HepG2 (cell line): ENCODE results near the gene ABHD3. TPM values are rescaled to one million over a fixed set of nuclear protein-coding genes. Genes with fewer than 3 reads are reported as not detected.

Experiments used
- ATM ChIP-seq: fragments of 450-650 bp; IDR thresholded peaks from 2 replicates; pipeline ENCODE4 v1.7.1; 2017; ENCODE audit warnings: mild to moderate bottlenecking, borderline replicate concordance
- E2F5 ChIP-seq: sonication (generic); formaldehyde crosslinking; conservative IDR thresholded peaks from 2 replicates; pipeline ENCODE4 v1.4.0; 2020; ENCODE audit warnings: missing genetic modification reagents
- ELF1 ChIP-seq: sonication (generic); formaldehyde crosslinking; IDR thresholded peaks from 2 replicates; pipeline ENCODE4 v1.4.0; 2020; ENCODE audit warnings: missing genetic modification reagents
- FOXO1 ChIP-seq: sonication (generic); formaldehyde crosslinking; IDR thresholded peaks from 2 replicates; pipeline ENCODE4 v1.4.0; 2020; ENCODE audit warnings: missing genetic modification reagents
- KDM5A ChIP-seq: fragments of 200-600 bp; sonication (generic); IDR thresholded peaks from 2 replicates; pipeline ENCODE4 v1.7.0; 2018; ENCODE audit warnings: antibody characterized with exemption, mild to moderate bottlenecking, low read length, borderline replicate concordance
- KDM6A ChIP-seq: IDR thresholded peaks from 2 replicates; pipeline ENCODE4 v1.6.1; 2016; ENCODE audit warnings: low read depth
- KMT2B ChIP-seq: IDR thresholded peaks from 2 replicates; pipeline ENCODE4 v1.6.1; 2016; ENCODE audit warnings: missing genetic modification reagents, missing compliant biosample characterization
- MEF2D ChIP-seq: sonication (generic); formaldehyde crosslinking; IDR thresholded peaks from 2 replicates; pipeline ENCODE4 v1.5.1; 2020; ENCODE audit warnings: mild to moderate bottlenecking, missing genetic modification reagents
- NFYC ChIP-seq: IDR thresholded peaks from 2 replicates; pipeline ENCODE4 v1.6.1; 2016; ENCODE audit warnings: missing genetic modification reagents, missing compliant biosample characterization
- SNAI1 ChIP-seq: sonication (generic); formaldehyde crosslinking; IDR thresholded peaks from 2 replicates; pipeline ENCODE4 v1.5.0; 2020; ENCODE audit warnings: mild to moderate bottlenecking, missing genetic modification reagents, borderline replicate concordance
- TBX2 ChIP-seq: sonication (generic); formaldehyde crosslinking; IDR thresholded peaks from 2 replicates; pipeline ENCODE4 v1.5.0; 2020; ENCODE audit warnings: missing genetic modification reagents, mild to moderate bottlenecking, borderline replicate concordance
- ZBTB38 ChIP-seq: sonication (generic); formaldehyde crosslinking; IDR thresholded peaks from 2 replicates; pipeline ENCODE4 v1.5.1; 2020; ENCODE audit warnings: mild to moderate bottlenecking, missing genetic modification reagents
- ZMYM4 ChIP-seq: sonication (generic); formaldehyde crosslinking; IDR thresholded peaks from 2 replicates; pipeline ENCODE4 v1.8.1; 2023; ENCODE audit warnings: mild to moderate bottlenecking, missing genetic modification reagents
- ZNF225 ChIP-seq: sonication (generic); formaldehyde crosslinking; IDR thresholded peaks from 2 replicates; pipeline ENCODE4 v1.4.0; 2020; ENCODE audit warnings: mild to moderate bottlenecking, missing genetic modification reagents
- ZNF235 ChIP-seq: sonication (generic); formaldehyde crosslinking; IDR thresholded peaks from 2 replicates; pipeline ENCODE4 v1.8.1; 2023; ENCODE audit warnings: mild to moderate bottlenecking, missing genetic modification reagents, borderline replicate concordance
- ZNF24 ChIP-seq: fragments of 450-650 bp; IDR thresholded peaks from 2 replicates; pipeline ENCODE4 v1.6.1; 2017; ENCODE audit warnings: antibody characterized with exemption, mild to moderate bottlenecking
- ZNF337 ChIP-seq: sonication (generic); formaldehyde crosslinking; IDR thresholded peaks from 2 replicates; pipeline ENCODE4 v1.5.1; 2020; ENCODE audit warnings: missing genetic modification reagents, low read depth, mild to moderate bottlenecking, borderline replicate concordance
- ZNF530 ChIP-seq: sonication (generic); formaldehyde crosslinking; IDR thresholded peaks from 2 replicates; pipeline ENCODE4 v1.5.0; 2020; ENCODE audit warnings: low read depth, mild to moderate bottlenecking, missing genetic modification reagents
- ZNF761 ChIP-seq: sonication (generic); formaldehyde crosslinking; conservative IDR thresholded peaks from 2 replicates; pipeline ENCODE4 v1.4.0; 2020; ENCODE audit warnings: mild to moderate bottlenecking, missing genetic modification reagents
- polyA plus RNA-seq, 8 experiments: library from polyadenylated mRNA; depleted of rRNA in 3 of 8; stranded (reverse) in 7 of 8; unstranded in 1 of 8; fragments of >200 nt; fragmentation: Illumina TruSeq in 4 of 8; extraction: Trizol in 4 of 8; gene quantifications; 2 replicates each; pipeline versions ENCODE4 v1.2.1 to v1.2.3, GENCODE V29; 2011 to 2016; ENCODE audit warnings: low read depth in 4 of 8, missing spikeins in 1 of 8, mixed read lengths in 1 of 8; ENCODE audit not compliant: insufficient read depth in 1 of 8
- total RNA-seq, 5 experiments: library from RNA; depleted of rRNA; stranded (reverse); fragments of >200 nt; fragmentation: Illumina TruSeq; extraction: Trizol; gene quantifications; 2 replicates each; pipeline ENCODE4 v1.2.3, GENCODE V29; 2016; ENCODE audit warnings: low read depth in 1 of 5
- TF ChIP-seq, protein P1 (sequence below): sonication (generic); formaldehyde crosslinking; IDR thresholded peaks from 2 replicates; pipeline ENCODE4 v1.4.0; 2020; ENCODE audit warnings: missing genetic modification reagents
- TF ChIP-seq, protein P2 (sequence below): sonication (generic); formaldehyde crosslinking; IDR thresholded peaks from 2 replicates; pipeline ENCODE4 v1.4.0; 2020; ENCODE audit warnings: missing genetic modification reagents, borderline replicate concordance

The ABHD3 gene
- total and polyA plus RNA-seq, 2 of the 13 experiments (the other 11 are each of a cell fraction or from before 2014, with no cell fraction given) = 32.1 to 40.2 TPM

GRCh38 chr18:21612125-21613039, 92.2 kb downstream of the ABHD3 start, which contains the start of gene SNRPD1 (continued):
- TF ChIP-seq, protein P1, sequence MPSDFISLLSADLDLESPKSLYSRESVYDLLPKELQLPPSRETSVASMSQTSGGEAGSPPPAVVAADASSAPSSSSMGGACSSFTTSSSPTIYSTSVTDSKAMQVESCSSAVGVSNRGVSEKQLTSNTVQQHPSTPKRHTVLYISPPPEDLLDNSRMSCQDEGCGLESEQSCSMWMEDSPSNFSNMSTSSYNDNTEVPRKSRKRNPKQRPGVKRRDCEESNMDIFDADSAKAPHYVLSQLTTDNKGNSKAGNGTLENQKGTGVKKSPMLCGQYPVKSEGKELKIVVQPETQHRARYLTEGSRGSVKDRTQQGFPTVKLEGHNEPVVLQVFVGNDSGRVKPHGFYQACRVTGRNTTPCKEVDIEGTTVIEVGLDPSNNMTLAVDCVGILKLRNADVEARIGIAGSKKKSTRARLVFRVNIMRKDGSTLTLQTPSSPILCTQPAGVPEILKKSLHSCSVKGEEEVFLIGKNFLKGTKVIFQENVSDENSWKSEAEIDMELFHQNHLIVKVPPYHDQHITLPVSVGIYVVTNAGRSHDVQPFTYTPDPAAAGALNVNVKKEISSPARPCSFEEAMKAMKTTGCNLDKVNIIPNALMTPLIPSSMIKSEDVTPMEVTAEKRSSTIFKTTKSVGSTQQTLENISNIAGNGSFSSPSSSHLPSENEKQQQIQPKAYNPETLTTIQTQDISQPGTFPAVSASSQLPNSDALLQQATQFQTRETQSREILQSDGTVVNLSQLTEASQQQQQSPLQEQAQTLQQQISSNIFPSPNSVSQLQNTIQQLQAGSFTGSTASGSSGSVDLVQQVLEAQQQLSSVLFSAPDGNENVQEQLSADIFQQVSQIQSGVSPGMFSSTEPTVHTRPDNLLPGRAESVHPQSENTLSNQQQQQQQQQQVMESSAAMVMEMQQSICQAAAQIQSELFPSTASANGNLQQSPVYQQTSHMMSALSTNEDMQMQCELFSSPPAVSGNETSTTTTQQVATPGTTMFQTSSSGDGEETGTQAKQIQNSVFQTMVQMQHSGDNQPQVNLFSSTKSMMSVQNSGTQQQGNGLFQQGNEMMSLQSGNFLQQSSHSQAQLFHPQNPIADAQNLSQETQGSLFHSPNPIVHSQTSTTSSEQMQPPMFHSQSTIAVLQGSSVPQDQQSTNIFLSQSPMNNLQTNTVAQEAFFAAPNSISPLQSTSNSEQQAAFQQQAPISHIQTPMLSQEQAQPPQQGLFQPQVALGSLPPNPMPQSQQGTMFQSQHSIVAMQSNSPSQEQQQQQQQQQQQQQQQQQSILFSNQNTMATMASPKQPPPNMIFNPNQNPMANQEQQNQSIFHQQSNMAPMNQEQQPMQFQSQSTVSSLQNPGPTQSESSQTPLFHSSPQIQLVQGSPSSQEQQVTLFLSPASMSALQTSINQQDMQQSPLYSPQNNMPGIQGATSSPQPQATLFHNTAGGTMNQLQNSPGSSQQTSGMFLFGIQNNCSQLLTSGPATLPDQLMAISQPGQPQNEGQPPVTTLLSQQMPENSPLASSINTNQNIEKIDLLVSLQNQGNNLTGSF (CRISPR knock-in tag) = peak; percentile 97
- TF ChIP-seq ZNF235 (CRISPR knock-in tag) = peak; percentile 58; the same call in 1 of the 2 replicates
- TF ChIP-seq KDM5A = peak; percentile 68
- TF ChIP-seq NFYC (CRISPR knock-in tag) = peak; percentile 40; the same call in 1 of the 2 replicates
- no peak for TF ChIP-seq ATM
- TF ChIP-seq ELF1 (CRISPR knock-in tag) = peak; percentile 95
- peak; percentile 71; the same call in 1 of the 2 replicates for TF ChIP-seq FOXO1 (CRISPR knock-in tag)
- peak; percentile 88 for TF ChIP-seq ZNF761 (CRISPR knock-in tag)
- TF ChIP-seq SNAI1 (CRISPR knock-in tag) = peak; percentile 86
- TF ChIP-seq ZNF24 = no peak
- peak; percentile 97 for TF ChIP-seq ZNF225 (CRISPR knock-in tag)
- peak; percentile 76; the same call in 1 of the 2 replicates for TF ChIP-seq ZNF337
- TF ChIP-seq ZMYM4 (CRISPR knock-in tag) = peak; percentile 100
- TF ChIP-seq, protein P2, sequence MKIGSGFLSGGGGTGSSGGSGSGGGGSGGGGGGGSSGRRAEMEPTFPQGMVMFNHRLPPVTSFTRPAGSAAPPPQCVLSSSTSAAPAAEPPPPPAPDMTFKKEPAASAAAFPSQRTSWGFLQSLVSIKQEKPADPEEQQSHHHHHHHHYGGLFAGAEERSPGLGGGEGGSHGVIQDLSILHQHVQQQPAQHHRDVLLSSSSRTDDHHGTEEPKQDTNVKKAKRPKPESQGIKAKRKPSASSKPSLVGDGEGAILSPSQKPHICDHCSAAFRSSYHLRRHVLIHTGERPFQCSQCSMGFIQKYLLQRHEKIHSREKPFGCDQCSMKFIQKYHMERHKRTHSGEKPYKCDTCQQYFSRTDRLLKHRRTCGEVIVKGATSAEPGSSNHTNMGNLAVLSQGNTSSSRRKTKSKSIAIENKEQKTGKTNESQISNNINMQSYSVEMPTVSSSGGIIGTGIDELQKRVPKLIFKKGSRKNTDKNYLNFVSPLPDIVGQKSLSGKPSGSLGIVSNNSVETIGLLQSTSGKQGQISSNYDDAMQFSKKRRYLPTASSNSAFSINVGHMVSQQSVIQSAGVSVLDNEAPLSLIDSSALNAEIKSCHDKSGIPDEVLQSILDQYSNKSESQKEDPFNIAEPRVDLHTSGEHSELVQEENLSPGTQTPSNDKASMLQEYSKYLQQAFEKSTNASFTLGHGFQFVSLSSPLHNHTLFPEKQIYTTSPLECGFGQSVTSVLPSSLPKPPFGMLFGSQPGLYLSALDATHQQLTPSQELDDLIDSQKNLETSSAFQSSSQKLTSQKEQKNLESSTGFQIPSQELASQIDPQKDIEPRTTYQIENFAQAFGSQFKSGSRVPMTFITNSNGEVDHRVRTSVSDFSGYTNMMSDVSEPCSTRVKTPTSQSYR (CRISPR knock-in tag) = peak; percentile 44; the same call in 1 of the 2 replicates
- TF ChIP-seq E2F5 (CRISPR knock-in tag) = peak; percentile 76; the same call in 1 of the 2 replicates
- no peak for TF ChIP-seq KDM6A (CRISPR knock-in tag)
- TF ChIP-seq MEF2D (CRISPR knock-in tag) = peak; percentile 96
- TF ChIP-seq KMT2B = peak; percentile 98
- no peak for TF ChIP-seq ZNF530 (CRISPR knock-in tag)
- peak; percentile 96 for TF ChIP-seq TBX2
- TF ChIP-seq ZBTB38 = peak; percentile 90
